Brain microvascular endothelial cell (primary cell): Measurements from ENCODE around the gene RALGAPA2.

ENCODE experiments used
- DNase-seq: peaks from one replicate; pipeline ENCODE4 v3.0.0-alpha.2; 2020
- H3K27ac ChIP-seq: fragments of 250-450 bp; sonication (Bioruptor Pico); 2 replicates; pipeline ENCODE4 v1.5.1; 2020; ENCODE audit warnings: mild to moderate bottlenecking, moderate library complexity
- H3K27me3 ChIP-seq: fragments of 250-450 bp; sonication (Bioruptor Pico); replicated peaks from 2 replicates; pipeline ENCODE4 v1.5.1; 2020; ENCODE audit warnings: mild to moderate bottlenecking
- H3K36me3 ChIP-seq: fragments of 250-450 bp; sonication (Bioruptor Pico); replicated peaks from 2 replicates; pipeline ENCODE4 v1.5.1; 2020; ENCODE audit warnings: mild to moderate bottlenecking
- H3K4me3 ChIP-seq: 2 replicates; pipeline ENCODE4 v1.5.1; 2011; ENCODE audit warnings: low read depth, mild to moderate bottlenecking, control low read depth, low read length, moderate library complexity
- in situ Hi-C: cut with HindIII; loops from 2 replicates; pipeline ENCODE4 v1.10.0; 2017; ENCODE audit warnings: low sequenced_read_pairs, low pct_ligation_motif_present
- TF ChIP-seq, protein P1 (sequence below): IDR thresholded peaks from 2 replicates; pipeline ENCODE4 v1.5.1; 2011; ENCODE audit warnings: low read depth, mild to moderate bottlenecking, moderate library complexity, low read length, control low read depth, inconsistent platforms; ENCODE audit errors: missing control alignments

The RALGAPA2 gene

DNA sequence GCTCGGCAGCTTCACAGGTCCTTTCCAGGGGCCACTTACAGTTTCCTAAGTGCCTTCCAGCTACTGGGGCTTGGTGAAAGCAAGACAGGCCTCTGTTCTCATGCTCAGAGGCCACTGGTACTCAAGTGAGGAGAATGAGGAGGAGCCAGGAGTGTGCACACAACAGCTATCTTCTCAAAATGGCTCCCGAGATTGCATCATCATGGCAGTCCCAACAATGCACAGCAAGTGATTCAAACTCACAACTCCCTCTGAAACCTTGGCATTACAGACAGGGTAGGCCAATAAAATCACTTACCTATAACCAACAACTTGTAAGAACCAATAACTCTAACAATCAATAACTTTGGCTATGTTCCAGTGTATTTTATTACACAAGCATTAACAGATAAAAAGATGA lies 77.4 kb downstream of the RALGAPA2 start:
- TF ChIP-seq, protein P1, sequence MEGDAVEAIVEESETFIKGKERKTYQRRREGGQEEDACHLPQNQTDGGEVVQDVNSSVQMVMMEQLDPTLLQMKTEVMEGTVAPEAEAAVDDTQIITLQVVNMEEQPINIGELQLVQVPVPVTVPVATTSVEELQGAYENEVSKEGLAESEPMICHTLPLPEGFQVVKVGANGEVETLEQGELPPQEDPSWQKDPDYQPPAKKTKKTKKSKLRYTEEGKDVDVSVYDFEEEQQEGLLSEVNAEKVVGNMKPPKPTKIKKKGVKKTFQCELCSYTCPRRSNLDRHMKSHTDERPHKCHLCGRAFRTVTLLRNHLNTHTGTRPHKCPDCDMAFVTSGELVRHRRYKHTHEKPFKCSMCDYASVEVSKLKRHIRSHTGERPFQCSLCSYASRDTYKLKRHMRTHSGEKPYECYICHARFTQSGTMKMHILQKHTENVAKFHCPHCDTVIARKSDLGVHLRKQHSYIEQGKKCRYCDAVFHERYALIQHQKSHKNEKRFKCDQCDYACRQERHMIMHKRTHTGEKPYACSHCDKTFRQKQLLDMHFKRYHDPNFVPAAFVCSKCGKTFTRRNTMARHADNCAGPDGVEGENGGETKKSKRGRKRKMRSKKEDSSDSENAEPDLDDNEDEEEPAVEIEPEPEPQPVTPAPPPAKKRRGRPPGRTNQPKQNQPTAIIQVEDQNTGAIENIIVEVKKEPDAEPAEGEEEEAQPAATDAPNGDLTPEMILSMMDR, result no peak
- no peaks in the 10 kb centered on the region for H3K27me3 ChIP-seq
- no peak for DNase-seq
- H3K4me3 ChIP-seq, result no peak overlapping the region
- no peaks in the 10 kb centered on the region for H3K36me3 ChIP-seq
- H3K27ac ChIP-seq, result no peak overlapping the region
- in situ Hi-C loops, result no loop called here

DNA sequence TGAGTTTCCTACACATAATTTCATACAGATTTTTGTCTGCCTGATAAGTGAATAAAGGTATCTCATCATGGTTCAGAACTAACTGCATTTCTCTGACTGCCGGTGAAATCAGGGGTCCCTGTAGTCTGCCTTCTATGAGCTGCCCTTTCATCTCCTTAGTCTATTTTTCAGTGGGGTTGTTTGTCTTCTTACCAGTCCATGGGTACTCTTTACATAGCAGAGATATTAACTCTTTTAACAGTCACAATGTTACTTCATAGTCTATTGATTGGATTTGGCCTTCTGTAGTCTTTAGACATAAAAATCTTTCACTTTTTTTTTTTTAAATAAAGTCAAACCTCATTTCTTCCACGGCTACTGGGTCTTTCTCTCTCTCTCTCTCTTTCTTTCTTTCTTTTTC lies 79.8 kb downstream of the RALGAPA2 start:
- no peaks in the 10 kb centered on the region for H3K36me3 ChIP-seq
- no peaks in the 10 kb centered on the region for H3K27me3 ChIP-seq
- no peak for DNase-seq
- H3K4me3 ChIP-seq, result no peak overlapping the region
- in situ Hi-C loops, result no loop called here
- TF ChIP-seq, protein P1, result no peak
- H3K27ac ChIP-seq, result no peak overlapping the region

DNA sequence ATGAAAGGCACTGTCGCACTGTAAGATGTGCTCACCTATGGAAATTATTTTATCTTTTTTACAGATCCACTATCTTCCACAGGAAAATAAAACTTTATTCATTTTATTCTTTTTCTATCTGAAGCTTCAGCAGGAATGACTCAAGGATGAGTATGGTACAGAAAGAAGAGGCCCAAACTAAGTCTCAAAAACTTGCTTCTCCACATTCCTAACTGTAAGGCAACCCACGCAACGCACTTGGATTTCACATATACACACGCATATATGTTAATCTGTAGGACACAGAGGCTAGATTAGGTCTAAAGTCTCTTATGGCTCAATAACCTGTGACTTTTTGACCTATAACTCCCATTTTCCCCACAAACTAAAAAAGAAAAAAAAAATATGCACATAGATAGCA lies 81.9 kb downstream of the RALGAPA2 start:
- H3K36me3 ChIP-seq, result no peaks in the 10 kb centered on the region
- no peak for DNase-seq
- H3K27me3 ChIP-seq, result no peaks in the 10 kb centered on the region
- in situ Hi-C loops, result no loop called here
- TF ChIP-seq, protein P1, result no peak
- H3K4me3 ChIP-seq, result no peak overlapping the region
- H3K27ac ChIP-seq, result no peak overlapping the region

DNA sequence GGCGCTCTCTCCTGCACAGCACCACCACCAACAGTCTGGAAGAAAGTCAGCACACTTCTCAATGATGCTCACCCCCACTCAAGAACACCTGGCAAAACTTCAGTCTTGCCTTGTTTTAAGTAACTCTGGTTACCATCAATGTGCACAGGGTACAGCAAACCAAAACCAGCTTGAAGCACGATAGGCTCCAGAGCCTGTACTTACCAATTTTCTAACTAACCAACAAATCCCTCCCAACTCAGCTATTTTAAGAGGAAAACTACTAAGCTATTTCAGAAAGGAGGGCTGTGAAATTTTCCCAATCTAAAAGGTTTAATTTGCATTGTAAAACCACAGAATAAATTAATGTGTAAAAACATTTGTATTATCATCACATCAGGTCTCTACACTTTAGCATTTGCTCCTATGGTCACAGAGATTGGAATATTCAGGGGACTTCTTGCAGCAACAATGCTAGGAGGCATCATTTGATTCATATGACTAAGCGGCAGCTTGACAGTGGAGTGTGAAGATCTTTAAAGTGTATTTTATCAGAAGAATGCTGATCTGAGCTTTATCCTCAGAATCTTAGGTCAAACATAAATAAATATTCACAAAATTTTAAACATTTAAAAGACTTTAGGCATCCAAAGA lies 82.8 kb downstream of the RALGAPA2 start:
- no peak overlapping the region for H3K27ac ChIP-seq
- DNase-seq, result no peak
- in situ Hi-C loops, result no loop called here
- TF ChIP-seq, protein P1, result no peak
- no peaks in the 10 kb centered on the region for H3K27me3 ChIP-seq
- no peak overlapping the region for H3K4me3 ChIP-seq
- no peaks in the 10 kb centered on the region for H3K36me3 ChIP-seq

DNA sequence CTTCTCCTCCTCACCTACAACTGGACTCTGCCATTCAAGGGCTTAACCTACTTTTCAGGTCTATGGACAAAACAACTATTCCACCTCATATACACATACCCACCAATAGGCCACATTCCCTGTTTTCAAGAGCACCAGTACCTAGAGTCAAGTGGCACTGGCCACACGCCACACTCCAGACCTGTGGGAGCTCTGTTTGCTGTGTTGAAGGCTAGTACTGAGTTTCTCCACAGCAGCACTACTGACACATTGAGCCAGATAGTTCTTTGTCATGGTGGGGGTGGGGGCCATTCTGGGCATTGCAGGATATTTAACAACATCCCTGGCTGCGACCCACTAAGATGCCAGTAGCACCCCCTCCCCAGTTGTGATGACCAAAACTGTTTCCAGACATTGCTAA lies 84.1 kb downstream of the RALGAPA2 start:
- H3K27ac ChIP-seq, result no peak overlapping the region
- H3K27me3 ChIP-seq, result no peaks in the 10 kb centered on the region
- no peak overlapping the region for H3K4me3 ChIP-seq
- TF ChIP-seq, protein P1, result no peak
- no peak for DNase-seq
- no peaks in the 10 kb centered on the region for H3K36me3 ChIP-seq
- in situ Hi-C loops, result no loop called here

DNA sequence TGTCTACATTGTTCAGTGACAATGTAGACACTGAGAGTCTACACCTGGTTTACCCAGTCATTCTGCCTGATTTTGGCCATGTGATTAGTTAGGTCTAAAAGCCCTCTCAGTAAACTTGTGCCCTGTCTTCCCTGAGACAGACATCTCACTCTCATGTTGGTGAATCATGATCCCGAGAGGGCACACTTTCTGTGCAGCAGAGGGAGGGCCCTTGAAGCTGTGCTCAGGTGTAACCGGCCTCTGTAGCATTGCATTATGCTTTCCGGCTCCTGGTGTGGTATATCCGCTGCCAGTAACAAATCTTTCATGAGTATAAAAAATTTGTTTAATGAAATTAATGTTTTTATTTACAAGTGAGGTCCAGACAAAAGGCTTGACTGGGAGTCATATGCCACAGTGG lies 85.0 kb downstream of the RALGAPA2 start:
- no peak for DNase-seq
- Histone ChIP-seq H3K27ac (no peak overlapping the region), H3K27me3 (no peaks in the 10 kb centered on the region), H3K4me3 (no peak overlapping the region), H3K36me3 (no peaks in the 10 kb centered on the region)
- in situ Hi-C loops, result no loop called here
- TF ChIP-seq, protein P1, result no peak
